GM19455 (cell line): ENCODE data around the gene PKDCC.
"Not testable (repeated sequence)": the region's sequence is repeated elsewhere in the genome, so short reads cannot be mapped to it uniquely, and the experiment has no call there.

Source experiments
- ATAC-seq: cut with Tn5 transposase; IDR thresholded peaks from one replicate; pipeline ENCODE4 v1.9.1; 2021; ENCODE audit not compliant: unreplicated experiment

Gene PKDCC

GRCh38 chr2:42030200-42030759, 17.5 kb upstream of the PKDCC start:
- ATAC-seq, result no peak

GRCh38 chr2:42030829-42031228, 17.0 kb upstream of the PKDCC start:
- ATAC-seq, result no peak

- ATAC-seq, result no peak
Measured at GRCh38 chr2:42031281-42032223, 16.3 kb upstream of the PKDCC start.

GRCh38 chr2:42032224-42032620, 15.6 kb upstream of the PKDCC start:
- no peak for ATAC-seq

- no peak for ATAC-seq
Measured at GRCh38 chr2:42032745-42033144, 15.1 kb upstream of the PKDCC start.

- not testable (repeated sequence) for ATAC-seq
Measured at GRCh38 chr2:42034096-42034495, 13.7 kb upstream of the PKDCC start.

GRCh38 chr2:42035241-42035640, 12.6 kb upstream of the PKDCC start:
- ATAC-seq, result no peak

GRCh38 chr2:42036413-42036812, 11.4 kb upstream of the PKDCC start:
- ATAC-seq, result no peak

GRCh38 chr2:42036940-42037339, 10.9 kb upstream of the PKDCC start:
- ATAC-seq, result no peak

- no peak for ATAC-seq
Measured at GRCh38 chr2:42040643-42041278, 7.1 kb upstream of the PKDCC start.

GRCh38 chr2:42041377-42042127, 6.3 kb upstream of the PKDCC start:
- no peak for ATAC-seq

GRCh38 chr2:42042631-42043355, 5.0 kb upstream of the PKDCC start:
- no peak for ATAC-seq

GRCh38 chr2:42043789-42044394, 3.9 kb upstream of the PKDCC start:
- ATAC-seq, result no peak

- no peak for ATAC-seq
Measured at GRCh38 chr2:42044939-42045338, 2.9 kb upstream of the PKDCC start.

- ATAC-seq, result no peak
Measured at GRCh38 chr2:42045352-42045751, 2.5 kb upstream of the PKDCC start.

- no peak for ATAC-seq
Measured at GRCh38 chr2:42045848-42046748, 1.7 kb upstream of the PKDCC start.

GRCh38 chr2:42046819-42047487, 868 bp upstream of the PKDCC start:
- no peak for ATAC-seq
